ENCODE data around the gene SEMA4D.
A peak's percentile ranks its signal among the peaks of the same experiment; 100 is the strongest.

The SEMA4D gene

GRCh38 chr9:89420397-89421178, 77.3 kb downstream of the SEMA4D start:
- no peak for TF ChIP-seq CTCF (IDR thresholded peaks at IDR 0.05; ENCODE audit: insufficient read depth, low read length, poor library complexity, severe bottlenecking)
- no peak overlapping the region for H3K4me3 ChIP-seq (replicated peaks; ENCODE audit: low read depth, low read length)
- no peaks in the 10 kb centered on the region for H3K27me3 ChIP-seq (replicated peaks; ENCODE audit: control insufficient read depth, insufficient read depth, low read length)
- DNase-seq (ENCODE audit: extremely low read depth, insufficient read length): no peak
- peaks cover 6% of the 10 kb centered on the region for H3K36me3 ChIP-seq (ENCODE audit: control insufficient read depth, insufficient read depth, low read length)

- Histone ChIP-seq H3K27me3 (replicated peaks; ENCODE audit: control insufficient read depth, insufficient read depth, low read length) (no peaks in the 10 kb centered on the region), H3K4me3 (replicated peaks; ENCODE audit: low read depth, low read length) (no peak overlapping the region), H3K36me3 (ENCODE audit: control insufficient read depth, insufficient read depth, low read length) (peaks cover 7% of the 10 kb centered on the region)
- DNase-seq (ENCODE audit: extremely low read depth, insufficient read length): no peak
- TF ChIP-seq CTCF (IDR thresholded peaks at IDR 0.05; ENCODE audit: insufficient read depth, low read length, poor library complexity, severe bottlenecking): no peak
These were observed 77.9 kb downstream of the SEMA4D start for GRCh38 chr9:89419978-89420394.

- H3K4me3 ChIP-seq (replicated peaks; ENCODE audit: low read depth, low read length): peak overlapping the region; percentile 56
- no peak for TF ChIP-seq CTCF (IDR thresholded peaks at IDR 0.05; ENCODE audit: insufficient read depth, low read length, poor library complexity, severe bottlenecking)
- peak; percentile 81 for DNase-seq (ENCODE audit: extremely low read depth, insufficient read length)
- no peaks in the 10 kb centered on the region for H3K27me3 ChIP-seq (replicated peaks; ENCODE audit: control insufficient read depth, insufficient read depth, low read length)
- peaks cover 15% of the 10 kb centered on the region for H3K36me3 ChIP-seq (ENCODE audit: control insufficient read depth, insufficient read depth, low read length)
These were observed 78.9 kb downstream of the SEMA4D start for GRCh38 chr9:89418882-89419640.

GRCh38 chr9:89418474-89418845, 79.5 kb downstream of the SEMA4D start:
- no peak for DNase-seq (ENCODE audit: extremely low read depth, insufficient read length)
- H3K27me3 ChIP-seq (replicated peaks; ENCODE audit: control insufficient read depth, insufficient read depth, low read length): no peaks in the 10 kb centered on the region
- H3K4me3 ChIP-seq (replicated peaks; ENCODE audit: low read depth, low read length): peak overlapping the region; percentile 56
- no peak for TF ChIP-seq CTCF (IDR thresholded peaks at IDR 0.05; ENCODE audit: insufficient read depth, low read length, poor library complexity, severe bottlenecking)
- H3K36me3 ChIP-seq (ENCODE audit: control insufficient read depth, insufficient read depth, low read length): peaks cover 21% of the 10 kb centered on the region

- H3K4me3 ChIP-seq (replicated peaks; ENCODE audit: low read depth, low read length): peak overlapping the region; percentile 56
- no peak for TF ChIP-seq CTCF (IDR thresholded peaks at IDR 0.05; ENCODE audit: insufficient read depth, low read length, poor library complexity, severe bottlenecking)
- H3K36me3 ChIP-seq (ENCODE audit: control insufficient read depth, insufficient read depth, low read length): peaks cover 26% of the 10 kb centered on the region
These were observed 80.0 kb downstream of the SEMA4D start for GRCh38 chr9:89417832-89418473.

More at GRCh38 chr9:89417832-89418473, 80.0 kb downstream of the SEMA4D start:
- H3K27me3 ChIP-seq (replicated peaks; ENCODE audit: control insufficient read depth, insufficient read depth, low read length): no peaks in the 10 kb centered on the region
- no peak for DNase-seq (ENCODE audit: extremely low read depth, insufficient read length)

All from GM06990 (cell line).